GM12873 (cell line): ENCODE measurements around the gene AIDA.

Experiments
- TF ChIP-seq, protein P1 (sequence below): IDR thresholded peaks from 2 replicates; pipeline ENCODE4 v1.5.1; 2012; ENCODE audit warnings: low read depth, mild to moderate bottlenecking, moderate library complexity, low read length, control low read depth; ENCODE audit not compliant: insufficient read depth; ENCODE audit errors: missing control alignments

The AIDA gene

DNA sequence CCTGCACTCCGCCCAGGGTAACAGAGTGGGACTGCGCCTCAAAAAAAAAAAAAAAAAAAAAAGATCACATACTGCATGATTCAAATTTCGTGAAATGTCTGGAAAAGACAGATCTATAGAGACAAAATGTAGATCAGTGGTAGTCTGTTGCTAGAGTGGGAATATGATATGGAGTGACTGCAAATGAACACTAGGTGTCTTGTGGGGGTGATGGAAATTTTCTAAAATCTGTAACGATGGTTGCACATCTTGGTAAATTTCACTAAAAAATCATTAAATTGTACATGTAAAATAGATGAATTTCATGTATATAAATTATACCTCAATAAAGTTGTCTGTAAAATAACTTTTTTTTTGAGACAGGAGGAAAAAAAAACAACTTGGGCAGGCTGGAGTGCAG is 5.5 kb downstream of the AIDA start:
- TF ChIP-seq, protein P1, sequence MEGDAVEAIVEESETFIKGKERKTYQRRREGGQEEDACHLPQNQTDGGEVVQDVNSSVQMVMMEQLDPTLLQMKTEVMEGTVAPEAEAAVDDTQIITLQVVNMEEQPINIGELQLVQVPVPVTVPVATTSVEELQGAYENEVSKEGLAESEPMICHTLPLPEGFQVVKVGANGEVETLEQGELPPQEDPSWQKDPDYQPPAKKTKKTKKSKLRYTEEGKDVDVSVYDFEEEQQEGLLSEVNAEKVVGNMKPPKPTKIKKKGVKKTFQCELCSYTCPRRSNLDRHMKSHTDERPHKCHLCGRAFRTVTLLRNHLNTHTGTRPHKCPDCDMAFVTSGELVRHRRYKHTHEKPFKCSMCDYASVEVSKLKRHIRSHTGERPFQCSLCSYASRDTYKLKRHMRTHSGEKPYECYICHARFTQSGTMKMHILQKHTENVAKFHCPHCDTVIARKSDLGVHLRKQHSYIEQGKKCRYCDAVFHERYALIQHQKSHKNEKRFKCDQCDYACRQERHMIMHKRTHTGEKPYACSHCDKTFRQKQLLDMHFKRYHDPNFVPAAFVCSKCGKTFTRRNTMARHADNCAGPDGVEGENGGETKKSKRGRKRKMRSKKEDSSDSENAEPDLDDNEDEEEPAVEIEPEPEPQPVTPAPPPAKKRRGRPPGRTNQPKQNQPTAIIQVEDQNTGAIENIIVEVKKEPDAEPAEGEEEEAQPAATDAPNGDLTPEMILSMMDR: peak; percentile 8

DNA sequence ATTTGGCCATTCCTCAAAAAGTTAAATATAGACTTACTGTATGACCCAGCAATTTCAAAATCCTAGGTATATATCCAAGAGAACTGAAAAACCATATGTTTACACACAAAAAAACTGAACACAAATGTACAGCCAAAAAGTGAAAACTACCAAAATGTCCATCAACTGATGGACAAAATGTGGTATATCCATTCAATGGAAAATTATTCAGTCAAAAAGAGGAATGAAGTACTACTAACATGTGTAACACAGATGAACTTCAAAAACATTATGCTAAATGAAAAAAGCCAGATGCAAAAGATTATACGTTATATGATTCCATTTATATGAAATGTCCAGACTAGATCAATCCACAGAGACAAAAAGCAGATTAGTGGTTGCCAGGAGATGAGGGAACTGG is 8.0 kb downstream of the AIDA start:
- TF ChIP-seq, protein P1: no peak

DNA sequence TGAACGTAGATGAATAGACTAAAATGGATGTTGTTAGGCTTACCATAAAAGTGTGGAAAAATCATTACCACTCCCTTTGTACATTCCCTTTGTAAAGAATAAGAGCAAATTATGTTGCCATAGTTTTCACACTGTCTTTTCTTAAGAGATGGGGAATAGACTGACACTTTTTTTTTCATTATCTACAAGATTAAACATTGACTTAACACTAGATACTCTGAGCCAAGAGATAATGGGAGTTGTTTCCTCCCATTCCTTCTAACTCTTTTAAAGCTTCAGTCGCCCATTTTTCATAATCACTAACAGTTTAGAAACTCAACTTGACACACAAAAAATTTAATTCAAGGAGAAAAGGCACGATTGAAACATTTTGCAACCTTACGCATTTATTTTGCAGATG is 10.1 kb downstream of the AIDA start:
- TF ChIP-seq, protein P1: no peak

DNA sequence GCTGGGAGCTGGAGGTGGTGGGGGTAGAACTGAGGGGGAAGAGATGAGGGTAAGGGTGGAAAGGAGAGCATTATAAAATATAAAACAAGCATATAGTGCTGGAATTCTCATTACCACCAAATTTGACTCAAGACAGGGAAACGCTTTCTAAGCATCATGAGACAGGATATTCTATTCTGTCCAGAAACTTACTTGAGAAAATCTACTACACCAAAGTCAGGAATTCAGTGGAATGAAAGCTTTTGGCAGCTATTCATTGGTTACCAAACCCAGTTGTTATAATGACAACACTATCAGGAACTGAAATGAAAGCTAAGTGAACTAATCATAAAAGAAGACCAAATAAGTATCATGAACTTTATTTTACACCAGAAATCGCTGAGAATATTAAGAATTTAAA is 14.5 kb downstream of the AIDA start:
- TF ChIP-seq, protein P1: no peak

DNA sequence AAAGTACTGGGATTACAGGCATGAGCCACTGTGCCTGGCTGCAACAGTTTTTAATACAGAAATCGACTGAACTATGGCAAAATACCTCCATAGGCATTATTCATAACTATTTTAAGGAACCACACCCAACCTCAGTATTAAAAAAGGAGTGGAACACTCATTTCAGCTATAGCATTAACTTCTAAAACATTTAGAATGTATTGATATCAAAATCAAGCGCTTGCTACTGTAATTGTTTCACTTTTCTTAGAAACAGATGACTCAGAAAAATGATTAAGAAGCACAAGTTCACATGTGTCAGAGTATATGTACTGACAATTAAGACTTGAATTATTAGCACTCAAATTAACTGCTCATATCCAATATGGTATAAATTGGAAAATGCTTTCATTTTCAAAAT is 15.1 kb downstream of the AIDA start:
- TF ChIP-seq, protein P1: no peak

DNA sequence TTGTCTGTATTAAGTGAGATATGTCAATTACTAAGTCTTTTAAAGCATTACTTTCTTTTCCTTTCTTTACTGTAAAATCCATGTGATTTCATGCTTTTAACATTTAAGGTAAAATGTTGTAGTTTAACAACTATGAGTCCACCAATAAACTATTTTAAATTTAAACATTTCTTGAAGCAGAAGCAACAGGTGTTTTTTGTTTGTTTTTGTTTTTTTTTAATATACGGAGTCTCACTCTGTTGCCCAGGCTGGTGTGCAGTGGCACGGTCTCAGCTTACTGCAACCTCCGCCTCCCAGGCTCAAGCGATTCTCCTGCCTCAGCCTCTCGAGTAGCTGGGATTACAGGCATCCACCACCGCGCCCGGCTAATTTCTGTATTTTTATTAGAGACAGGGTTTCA is 15.6 kb downstream of the AIDA start:
- TF ChIP-seq, protein P1: no peak

DNA sequence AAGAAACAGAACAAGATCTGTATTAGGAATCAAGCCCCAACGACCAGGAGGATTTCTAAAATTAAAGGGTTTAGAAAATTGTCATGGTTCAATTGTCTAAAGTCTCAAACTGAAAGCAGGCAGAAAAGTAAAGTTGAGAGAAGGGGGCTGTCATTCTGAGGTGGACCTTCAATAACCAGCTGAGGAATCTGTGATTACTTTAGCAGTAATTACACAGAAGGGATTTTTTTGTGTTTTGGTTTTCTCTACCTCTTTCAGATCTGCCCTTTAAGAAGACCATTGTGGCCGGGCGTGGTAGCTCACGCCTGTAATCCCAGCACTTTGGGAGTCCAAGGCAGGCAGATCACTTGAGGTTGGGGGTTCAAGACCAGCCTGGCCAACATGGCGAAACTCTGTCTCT is 17.4 kb downstream of the AIDA start:
- TF ChIP-seq, protein P1: no peak
